ENCODE results near the gene EIF3I.

The EIF3I gene

DNA sequence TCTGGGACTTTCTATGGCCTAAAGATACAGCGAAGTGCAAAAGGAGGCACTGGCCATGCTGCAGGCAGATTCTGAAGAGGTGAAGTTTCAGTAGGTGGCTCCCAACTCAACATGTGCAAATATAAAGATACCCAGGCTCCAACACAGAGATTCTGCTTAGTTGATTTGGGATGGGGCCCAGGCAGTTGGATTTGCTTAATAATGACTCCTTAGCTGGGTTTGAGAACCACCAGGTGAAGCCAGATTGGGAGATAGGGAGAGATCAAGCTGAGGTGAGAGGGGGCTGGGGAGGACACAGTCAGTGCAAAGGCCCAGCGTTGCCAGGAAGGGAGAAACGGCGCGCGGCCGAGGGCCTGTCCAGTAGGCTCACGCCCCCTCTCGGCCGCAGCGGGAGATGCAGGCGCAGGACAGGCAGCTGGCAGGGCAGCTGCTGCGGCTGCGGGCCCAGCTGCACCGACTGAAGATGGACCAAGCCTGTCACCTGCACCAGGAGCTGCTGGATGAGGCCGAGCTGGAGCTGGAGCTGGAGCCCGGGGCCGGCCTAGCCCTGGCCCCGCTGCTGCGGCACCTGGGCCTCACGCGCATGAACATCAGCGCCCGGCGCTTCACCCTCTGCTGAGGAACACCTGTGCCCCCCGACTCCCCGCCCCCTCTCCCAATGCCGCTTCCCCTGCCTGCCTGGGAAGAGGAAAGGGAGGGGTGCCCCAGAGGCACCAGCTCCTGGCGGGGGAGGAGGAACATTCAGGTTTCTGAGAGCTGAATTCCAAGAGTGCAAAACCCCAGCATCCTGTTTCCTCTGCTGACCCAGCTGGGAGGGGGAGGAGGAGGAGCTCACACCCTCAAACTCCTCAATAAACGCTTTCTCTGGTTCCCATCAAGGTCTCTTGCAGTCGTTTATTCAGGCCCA, 26.0 kb downstream of the EIF3I start:
- no peak overlapping the region for H3K4me3 ChIP-seq (ENCODE audit: control insufficient read depth, low read depth, low read length)
- TF ChIP-seq, protein P1, sequence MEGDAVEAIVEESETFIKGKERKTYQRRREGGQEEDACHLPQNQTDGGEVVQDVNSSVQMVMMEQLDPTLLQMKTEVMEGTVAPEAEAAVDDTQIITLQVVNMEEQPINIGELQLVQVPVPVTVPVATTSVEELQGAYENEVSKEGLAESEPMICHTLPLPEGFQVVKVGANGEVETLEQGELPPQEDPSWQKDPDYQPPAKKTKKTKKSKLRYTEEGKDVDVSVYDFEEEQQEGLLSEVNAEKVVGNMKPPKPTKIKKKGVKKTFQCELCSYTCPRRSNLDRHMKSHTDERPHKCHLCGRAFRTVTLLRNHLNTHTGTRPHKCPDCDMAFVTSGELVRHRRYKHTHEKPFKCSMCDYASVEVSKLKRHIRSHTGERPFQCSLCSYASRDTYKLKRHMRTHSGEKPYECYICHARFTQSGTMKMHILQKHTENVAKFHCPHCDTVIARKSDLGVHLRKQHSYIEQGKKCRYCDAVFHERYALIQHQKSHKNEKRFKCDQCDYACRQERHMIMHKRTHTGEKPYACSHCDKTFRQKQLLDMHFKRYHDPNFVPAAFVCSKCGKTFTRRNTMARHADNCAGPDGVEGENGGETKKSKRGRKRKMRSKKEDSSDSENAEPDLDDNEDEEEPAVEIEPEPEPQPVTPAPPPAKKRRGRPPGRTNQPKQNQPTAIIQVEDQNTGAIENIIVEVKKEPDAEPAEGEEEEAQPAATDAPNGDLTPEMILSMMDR (IDR thresholded peaks at IDR 0.05; ENCODE audit: control insufficient read depth, insufficient read depth, low read depth, low read length, missing control alignments), result peak; percentile 76
- no peak for DNase-seq (ENCODE audit: low read depth)

DNA sequence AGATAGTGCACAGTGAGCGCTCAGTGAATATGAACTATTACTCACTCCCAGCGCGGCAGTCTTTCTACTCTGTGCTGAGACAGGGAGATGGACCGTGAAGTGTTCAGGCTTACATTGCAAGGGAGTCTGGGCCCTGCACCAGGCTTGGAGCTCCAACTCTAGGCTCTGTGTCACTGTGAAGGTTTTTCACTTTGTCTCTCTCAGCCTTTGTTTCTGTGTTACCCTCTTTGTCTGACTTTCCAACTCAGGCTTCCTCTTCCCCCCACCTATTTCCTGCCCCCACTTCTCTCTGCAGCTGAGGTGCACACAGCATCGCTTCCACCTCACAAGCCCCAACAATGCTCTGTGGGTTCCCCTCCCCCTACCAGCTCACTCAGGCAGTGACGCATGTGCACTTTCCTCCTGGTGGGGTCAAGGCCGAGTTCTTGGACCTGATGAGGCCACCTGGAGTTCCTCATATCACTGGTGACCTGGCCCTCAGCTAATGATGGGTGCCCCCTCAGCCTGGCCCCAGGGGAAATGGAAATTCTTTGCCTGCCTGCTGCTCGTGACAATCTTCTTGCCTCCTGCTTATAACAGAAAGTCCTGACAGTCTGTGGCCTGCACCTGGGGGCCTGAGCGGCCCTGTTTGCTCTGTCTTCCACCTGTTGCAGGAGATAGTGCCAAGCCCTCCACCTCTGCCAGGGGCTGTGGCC, 27.8 kb downstream of the EIF3I start:
- TF ChIP-seq, protein P1 (IDR thresholded peaks at IDR 0.05; ENCODE audit: control insufficient read depth, insufficient read depth, low read depth, low read length, missing control alignments), result no peak
- no peak for DNase-seq (ENCODE audit: low read depth)
- H3K4me3 ChIP-seq (ENCODE audit: control insufficient read depth, low read depth, low read length), result no peak overlapping the region

DNA sequence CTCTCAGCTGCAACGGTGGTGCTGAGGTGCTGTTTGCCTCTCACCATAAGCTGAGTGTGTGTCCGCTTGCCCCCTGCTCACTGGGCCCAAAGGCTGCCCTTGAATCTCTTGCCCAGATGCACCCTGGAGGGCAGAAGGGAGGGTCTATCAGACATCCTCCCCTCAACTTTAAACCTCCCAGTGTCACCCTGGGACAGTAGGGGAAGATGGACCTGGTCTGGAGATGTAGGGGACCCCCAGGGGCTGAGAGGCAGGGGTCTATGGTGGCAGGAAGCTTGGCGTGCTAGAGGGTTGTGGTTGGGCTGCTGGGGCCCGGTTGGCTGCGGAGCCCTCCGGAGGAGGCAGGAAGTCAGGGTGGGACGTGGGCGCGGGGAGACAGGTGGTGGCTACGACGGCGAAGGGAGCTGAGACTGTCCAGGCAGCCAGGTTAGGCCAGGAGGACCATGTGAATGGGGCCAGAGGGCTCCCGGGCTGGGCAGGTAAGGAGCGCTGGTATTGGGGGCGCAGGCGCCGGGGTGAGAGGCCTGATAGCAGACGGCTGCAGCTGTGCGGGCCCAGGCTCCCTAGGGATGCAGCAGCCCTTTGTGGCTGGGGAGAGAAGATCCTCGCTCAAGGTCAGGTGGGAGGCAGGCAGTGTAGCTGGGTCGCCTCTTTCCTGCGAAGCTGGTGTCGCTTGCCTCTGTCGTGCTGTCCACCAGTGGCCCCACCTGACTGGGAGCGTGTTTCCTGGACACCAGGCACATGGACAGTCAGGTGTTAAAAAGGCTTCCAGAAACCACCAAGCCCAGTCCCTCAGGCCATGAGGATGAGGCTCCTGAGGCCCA, 28.9 kb downstream of the EIF3I start, which contains the start of gene LCK:
Gene LCK, plus strand, starts transcription at position 373 of the 824 bp plus-strand sequence. CDS start 23,065 bp downstream, outside the sequence.
- no peak within 1 kb of the TSS for H3K4me3 ChIP-seq (ENCODE audit: control insufficient read depth, low read depth, low read length)
- no peak for DNase-seq (ENCODE audit: low read depth)
- TF ChIP-seq, protein P1 (IDR thresholded peaks at IDR 0.05; ENCODE audit: control insufficient read depth, insufficient read depth, low read depth, low read length, missing control alignments), result no peak

DNA sequence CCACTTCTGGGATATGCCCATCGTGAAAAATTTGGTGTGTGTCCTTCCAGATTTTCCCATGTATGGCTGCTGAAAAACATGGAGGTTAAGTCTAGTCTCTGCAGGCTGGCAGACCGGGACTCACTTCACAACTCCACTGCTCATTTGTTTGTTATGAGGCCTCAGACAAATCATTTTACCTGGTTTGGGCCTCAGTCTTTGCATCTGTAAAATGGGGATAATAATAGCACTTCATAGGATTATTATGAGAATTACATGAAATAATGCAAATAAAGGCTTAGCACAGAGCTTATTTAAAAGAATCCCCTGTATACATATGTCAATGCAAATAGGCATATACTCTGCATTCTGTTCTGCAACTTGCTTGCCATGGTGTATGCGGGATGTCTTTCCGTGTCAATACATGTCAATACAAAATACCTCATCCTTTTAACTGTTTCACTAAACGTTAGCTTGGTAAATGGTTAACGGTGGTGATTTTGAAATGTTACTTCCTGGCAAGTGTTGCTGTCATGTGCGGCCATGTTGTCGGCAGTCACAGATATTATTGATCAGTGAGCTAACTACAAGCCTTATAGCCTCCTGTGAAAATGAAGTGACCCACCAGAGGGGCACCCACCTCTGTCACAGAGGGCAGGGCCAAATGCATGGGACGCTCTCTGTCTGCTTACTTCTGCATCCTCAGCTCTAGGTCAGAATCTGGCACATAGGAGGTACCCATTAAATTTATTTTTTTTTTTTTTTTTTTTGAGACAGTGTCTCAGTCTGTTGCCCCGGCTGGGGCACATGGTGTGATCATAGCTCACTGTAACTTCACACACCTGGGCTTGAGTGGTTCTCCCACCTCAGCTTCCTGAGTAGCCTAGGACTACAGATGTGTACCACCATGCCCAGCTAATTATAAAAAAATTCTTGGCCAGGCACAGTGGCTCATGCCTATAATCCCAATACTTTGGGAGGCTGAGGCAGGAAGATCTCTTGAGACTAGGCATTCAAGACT, 33.2 kb downstream of the EIF3I start:
- H3K4me3 ChIP-seq (ENCODE audit: control insufficient read depth, low read depth, low read length), result no peak overlapping the region
- no peak for DNase-seq (ENCODE audit: low read depth)

DNA sequence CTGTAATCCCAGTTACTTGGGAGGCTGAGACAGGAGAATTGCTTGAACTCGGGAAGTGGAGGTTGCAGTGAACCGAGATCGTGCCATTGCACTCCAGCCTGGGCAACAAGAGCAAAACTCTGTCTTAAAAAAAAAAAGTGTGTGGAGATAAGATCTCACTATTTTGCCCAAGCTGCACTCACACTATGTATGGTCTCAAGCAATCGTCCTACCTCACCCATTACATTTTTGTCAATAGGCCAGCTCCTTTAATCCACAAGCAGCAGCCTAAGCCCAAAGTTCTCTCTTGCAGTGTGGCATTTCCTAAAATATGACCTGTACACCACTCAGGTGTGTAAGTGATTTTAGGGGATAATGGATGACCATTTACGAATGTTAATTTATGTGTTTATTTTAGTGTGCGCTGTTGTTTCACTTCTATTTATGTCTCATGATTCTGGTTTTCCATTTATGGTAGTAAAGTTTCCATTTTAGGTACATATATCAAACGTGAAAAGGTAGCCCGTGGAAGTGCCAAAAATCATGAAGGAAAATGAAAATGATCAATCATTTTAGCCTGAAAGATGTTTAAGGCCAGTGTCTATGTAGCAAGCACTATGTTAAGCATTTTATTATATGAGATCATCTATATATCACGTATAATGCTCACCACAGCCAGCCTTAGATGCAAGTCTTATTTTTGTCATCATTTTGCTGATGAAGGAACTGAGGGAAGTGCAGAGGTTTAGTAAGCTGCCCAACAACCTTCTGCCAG, 34.4 kb downstream of the EIF3I start:
- DNase-seq (ENCODE audit: low read depth), result no peak
- TF ChIP-seq, protein P1 (IDR thresholded peaks at IDR 0.05; ENCODE audit: control insufficient read depth, insufficient read depth, low read depth, low read length, missing control alignments), result no peak
- no peak overlapping the region for H3K4me3 ChIP-seq (ENCODE audit: control insufficient read depth, low read depth, low read length)

More for the DNA sequence above, 33.2 kb downstream of the EIF3I start:
- TF ChIP-seq, protein P1 (IDR thresholded peaks at IDR 0.05; ENCODE audit: control insufficient read depth, insufficient read depth, low read depth, low read length, missing control alignments), result no peak

Measured in AG09309 (cell line).